GM21528 (cell line): Measurements from ENCODE around the gene SLC8A1.

Experiments used
- ATAC-seq: cut with Tn5 transposase; IDR thresholded peaks from one replicate; pipeline ENCODE4 v1.9.1; 2021; ENCODE audit warnings: mild to moderate bottlenecking, moderate library complexity; ENCODE audit not compliant: unreplicated experiment, low FRiP score

SLC8A1 gene

GRCh38 chr2:40451918-40452605 is at the start of gene SLC8A1:
TSS of gene SLC8A1 (minus strand) at chr2:40452090.
- ATAC-seq = no peak

GRCh38 chr2:40499437-40499836 is 47.5 kb upstream of the SLC8A1 start:
- ATAC-seq = no peak

DNA sequence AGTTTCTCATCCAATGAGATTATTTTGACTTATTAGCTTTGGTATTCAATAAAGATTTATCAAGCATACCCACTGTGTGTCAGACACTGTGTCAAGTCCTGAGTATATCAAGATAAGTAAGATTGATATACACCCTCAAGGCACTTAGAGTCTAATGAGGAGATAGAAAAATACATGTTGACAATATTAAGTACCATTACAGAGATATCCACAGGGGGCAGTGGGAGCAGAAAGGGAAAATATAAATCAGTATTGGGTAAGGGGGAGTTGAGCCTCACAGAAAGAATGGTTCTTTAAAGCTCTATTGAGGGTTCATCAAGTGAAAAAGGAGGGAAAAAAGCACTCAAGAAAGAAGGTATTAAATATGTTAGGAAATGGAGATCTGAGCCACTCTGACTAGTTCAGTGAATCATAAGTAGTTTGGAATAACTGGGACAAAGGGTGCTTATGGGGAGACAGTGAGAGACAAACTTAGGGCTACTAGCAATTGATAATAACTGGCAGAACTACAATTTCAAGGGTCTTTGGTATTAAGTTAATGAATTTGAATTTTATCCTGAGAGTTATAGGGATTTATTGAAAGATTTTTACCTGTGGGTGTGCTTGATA is 45.5 kb upstream of the SLC8A1 start:
- ATAC-seq = no peak

GRCh38 chr2:40489678-40489960 is 37.7 kb upstream of the SLC8A1 start:
- no peak for ATAC-seq

GRCh38 chr2:40488927-40489677 is 37.2 kb upstream of the SLC8A1 start:
- no peak for ATAC-seq

DNA sequence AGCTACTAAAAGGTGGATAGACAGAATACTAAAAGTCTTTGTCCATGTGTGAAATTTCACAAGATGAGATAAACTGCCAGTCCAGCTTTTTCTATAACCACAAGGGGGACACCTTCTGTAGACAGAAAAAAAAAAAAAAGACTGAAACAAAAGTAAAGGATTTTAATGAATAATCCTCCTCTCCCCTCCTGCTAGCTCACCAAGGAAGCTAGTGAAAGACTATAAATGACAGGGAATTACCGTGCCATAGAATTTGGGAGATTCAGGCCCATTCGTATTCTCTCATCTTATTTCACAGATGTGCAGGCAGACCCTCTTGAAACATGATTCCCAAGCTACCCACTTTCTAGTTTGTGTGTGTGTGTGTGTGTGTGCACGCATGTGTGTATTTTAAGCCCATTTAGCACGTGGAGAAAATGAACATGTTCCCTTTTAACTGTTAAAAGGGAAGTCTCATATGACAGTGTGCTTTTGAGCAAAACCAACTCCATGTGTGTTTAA is 36.3 kb upstream of the SLC8A1 start:
- no peak for ATAC-seq

DNA sequence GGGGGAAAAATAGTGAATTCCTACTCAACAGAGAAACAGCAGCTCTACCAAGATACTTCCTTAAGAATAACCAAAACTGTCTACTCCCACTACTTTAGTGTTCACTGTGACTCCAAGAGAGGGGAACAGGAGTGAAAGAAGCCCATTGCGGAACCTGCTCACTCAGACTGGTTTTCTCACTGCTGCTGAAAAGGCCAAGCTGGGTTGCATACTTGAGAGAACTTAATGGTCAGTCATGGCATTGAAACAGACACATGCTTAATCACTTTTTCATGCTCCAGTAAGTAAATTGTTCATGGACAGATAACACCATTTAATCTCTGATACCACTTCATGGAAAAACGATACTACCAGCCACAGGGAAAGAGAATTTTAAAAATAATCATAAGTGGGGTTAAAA is 35.7 kb upstream of the SLC8A1 start:
- ATAC-seq = no peak

DNA sequence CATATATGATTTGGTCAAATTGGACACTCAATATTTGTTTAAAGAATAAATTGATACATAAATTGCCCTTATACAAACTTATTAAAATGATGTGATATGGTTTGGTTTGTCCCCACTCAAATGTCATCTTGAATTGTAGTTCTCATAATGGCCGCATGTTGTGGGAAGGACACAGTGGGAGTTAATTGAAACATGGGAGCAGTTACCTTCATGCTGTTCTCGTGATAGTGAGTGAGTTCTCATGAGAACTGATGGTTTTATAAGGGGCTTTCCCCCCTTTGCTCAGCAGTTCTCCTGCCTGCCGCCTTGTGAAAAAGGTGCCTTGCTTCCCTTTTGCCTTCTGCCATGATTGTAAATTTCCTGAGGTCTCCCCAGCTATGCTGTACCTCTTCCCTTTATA is 34.0 kb upstream of the SLC8A1 start:
- ATAC-seq = no peak

DNA sequence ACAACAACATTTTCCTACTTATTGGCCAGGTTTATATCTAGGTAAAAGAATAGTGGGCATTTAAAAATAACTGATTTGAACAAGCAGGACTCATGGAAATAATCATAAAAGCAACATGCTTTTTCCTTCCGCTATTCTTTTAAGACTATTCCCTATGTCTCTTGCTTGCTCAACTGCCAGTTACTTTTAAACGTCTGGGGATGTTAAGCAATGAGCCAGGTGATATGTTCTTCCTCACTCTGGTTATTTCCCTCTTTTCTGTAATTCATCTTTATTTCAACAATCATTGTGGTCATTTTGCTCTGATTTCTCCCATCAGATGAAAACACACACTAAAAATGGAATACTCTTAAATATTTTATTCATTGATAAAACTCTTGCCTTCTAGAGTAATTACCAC is 33.4 kb upstream of the SLC8A1 start:
- ATAC-seq = no peak

DNA sequence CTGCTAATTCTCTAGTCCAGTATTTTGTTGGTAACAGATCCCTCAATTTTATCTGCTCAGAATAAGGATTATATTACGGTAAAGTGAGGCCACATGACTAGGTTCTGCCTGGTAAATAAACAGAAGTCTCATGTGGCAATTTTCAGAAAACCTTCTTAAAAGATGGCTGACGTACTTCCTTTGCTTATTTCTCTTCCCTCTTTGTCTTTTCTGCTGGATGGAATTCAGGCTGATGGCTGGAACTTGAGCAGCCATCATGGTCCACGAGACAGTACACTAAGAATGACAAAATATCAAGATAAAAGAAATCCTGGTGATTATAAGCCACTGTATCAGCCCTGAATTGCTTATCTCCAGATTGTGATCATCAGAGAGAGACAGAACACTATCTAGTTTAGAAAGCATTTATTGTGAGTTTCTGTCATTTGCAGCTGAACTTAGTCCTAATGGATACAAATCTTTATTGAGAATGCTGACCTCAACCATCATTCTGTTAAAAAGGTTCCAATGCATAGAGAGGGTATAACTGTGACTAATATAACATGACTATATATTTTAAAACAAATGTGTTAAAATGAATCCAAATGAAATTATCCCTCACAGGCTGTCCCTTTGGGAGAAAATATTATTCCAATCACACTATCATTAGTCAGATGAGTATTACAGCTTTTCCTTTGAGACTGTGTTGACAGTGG is 31.8 kb upstream of the SLC8A1 start:
- ATAC-seq = no peak

GRCh38 chr2:40480596-40480995 is 28.7 kb upstream of the SLC8A1 start:
- no peak for ATAC-seq

DNA sequence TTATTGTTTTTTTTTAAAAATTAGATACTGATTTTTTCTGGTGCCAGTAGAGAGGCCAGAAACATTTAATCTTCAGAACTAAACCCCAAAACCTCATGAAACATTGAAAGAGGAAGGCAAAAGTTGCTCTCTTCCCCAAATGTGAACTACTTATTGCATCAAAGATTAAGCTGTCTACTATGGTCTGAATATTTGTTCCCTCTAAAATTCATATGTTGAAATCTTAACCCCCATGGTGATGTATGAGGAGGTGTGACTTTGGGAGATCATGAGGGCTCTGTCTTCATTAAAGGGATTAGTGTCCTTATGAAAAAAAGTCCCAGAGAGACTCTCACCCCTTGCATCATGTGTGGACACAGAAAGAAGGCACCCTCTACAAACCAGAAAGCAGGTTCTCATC is 28.2 kb upstream of the SLC8A1 start:
- ATAC-seq = no peak

DNA sequence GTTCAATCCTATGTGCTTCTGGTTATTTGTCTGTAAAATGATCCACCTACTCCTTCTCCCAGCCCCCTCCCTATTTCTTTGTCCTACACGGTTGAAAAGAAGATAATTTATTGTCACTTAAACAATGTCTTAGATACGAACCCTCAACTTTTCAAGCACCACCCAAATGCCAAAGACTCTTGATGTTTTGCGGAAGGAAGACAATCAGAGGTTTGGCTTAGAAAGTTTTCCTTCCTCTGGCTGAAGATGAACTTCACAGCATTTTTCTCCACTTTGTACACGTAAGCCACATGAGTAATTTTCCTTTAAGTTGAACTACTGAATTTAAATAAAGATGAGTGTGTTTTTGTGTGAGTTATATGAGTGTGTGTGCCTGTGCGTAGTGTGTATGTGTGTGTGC is 25.5 kb upstream of the SLC8A1 start:
- ATAC-seq = no peak

- ATAC-seq = no peak
These were observed 24.5 kb upstream of the SLC8A1 start for GRCh38 chr2:40476436-40476835.

- ATAC-seq = no peak
These were observed 22.4 kb upstream of the SLC8A1 start for GRCh38 chr2:40474306-40474705.

DNA sequence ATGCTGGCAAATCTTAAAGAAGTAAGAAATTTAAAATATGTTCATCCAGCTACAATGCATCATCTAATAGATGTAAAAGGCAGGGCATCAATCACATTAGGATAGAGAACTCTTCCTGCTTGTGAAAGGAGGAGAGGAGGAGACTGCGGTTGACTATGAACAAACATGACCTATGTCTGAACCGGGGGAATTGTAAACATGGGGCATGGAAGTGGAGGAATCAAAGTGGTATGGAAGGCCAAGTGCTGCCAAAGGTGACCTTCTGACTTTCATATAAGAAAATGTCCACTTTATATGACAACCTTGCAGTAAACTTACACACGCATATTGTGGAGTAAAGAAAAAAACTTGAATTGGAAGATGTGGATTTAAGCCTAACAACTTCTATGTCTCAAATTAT is 20.0 kb upstream of the SLC8A1 start:
- no peak for ATAC-seq

GRCh38 chr2:40470822-40471813 is 19.2 kb upstream of the SLC8A1 start:
- no peak for ATAC-seq

GRCh38 chr2:40466935-40467572 is 15.2 kb upstream of the SLC8A1 start:
- ATAC-seq = no peak

DNA sequence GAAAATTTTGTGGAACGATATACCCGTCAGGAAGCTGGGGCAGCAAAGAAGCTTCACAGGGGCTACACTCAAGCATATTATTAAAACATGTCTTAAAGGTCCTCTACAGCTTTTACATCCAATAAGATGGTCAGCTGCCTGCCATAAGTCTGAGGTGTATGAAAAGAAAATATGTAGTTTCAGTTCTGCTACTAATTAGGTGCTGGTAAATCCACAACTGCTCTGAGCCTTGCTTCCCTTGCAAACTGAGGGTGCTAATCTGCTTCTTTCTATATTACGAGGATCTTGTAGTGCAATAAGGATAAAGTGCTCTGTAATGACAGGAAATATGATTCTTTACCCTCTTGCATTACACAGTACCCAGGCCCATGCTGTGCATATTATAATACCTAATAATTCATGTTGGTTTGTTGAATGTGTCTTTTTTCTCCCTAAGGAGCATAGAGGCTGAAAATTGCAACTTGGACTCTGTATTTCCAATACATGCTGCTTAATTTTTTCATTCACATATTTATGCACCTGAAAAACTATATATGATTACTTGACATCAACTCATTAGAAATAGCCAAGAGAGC is 14.5 kb upstream of the SLC8A1 start:
- ATAC-seq = no peak
